ENCODE results near the gene PSMB8.

The PSMB8 gene

DNA sequence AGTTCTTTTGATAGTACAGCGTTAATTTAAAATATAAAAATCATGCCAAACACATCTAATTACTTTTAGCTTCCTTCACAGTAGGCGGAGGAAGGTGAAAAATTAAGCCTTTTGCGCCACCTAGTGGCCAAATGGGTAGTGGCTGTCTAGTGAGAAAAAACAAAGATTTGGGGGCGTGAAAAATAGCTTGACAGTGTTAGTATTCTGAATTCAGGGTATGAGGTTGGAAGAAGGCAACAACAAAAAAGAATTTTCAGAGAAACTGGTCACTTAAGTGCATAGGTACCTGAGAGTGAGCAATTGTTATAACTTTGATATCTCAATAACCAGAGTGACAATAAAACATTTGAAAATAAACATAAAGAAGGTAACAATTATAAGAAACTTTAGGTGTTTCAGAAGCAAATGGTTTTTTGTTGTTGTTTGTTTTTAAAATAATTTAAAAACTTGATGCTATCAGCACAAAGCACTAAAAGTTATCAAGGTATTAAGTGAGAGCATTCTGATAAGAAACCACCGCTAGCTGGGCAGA lies 24.5 kb upstream of the PSMB8 start:
- TF ChIP-seq CTCF (IDR thresholded peaks at IDR 0.05; ENCODE audit: extremely low read depth, insufficient read depth, missing control alignments): peak; percentile 85
- peak; percentile 52 for DNase-seq (ENCODE audit: low spot score)
- in situ Hi-C loops (cut with MboI; ENCODE audit: low pct_unique_long_range_greater_than_20kb, low sequenced_read_pairs, unreplicated experiment): no loop called here

GRCh38 chr6:32867554-32868256 lies 23.9 kb upstream of the PSMB8 start:
- in situ Hi-C loops (cut with MboI; ENCODE audit: low pct_unique_long_range_greater_than_20kb, low sequenced_read_pairs, unreplicated experiment): no loop called here
- no peak for DNase-seq (ENCODE audit: low spot score)
- no peak for TF ChIP-seq CTCF (IDR thresholded peaks at IDR 0.05; ENCODE audit: extremely low read depth, insufficient read depth, missing control alignments)

- no peak for DNase-seq (ENCODE audit: low spot score)
- no peak for TF ChIP-seq CTCF (IDR thresholded peaks at IDR 0.05; ENCODE audit: extremely low read depth, insufficient read depth, missing control alignments)
- in situ Hi-C loops (cut with MboI; ENCODE audit: low pct_unique_long_range_greater_than_20kb, low sequenced_read_pairs, unreplicated experiment): no loop called here
Measured at GRCh38 chr6:32867022-32867477, 23.2 kb upstream of the PSMB8 start.

DNA sequence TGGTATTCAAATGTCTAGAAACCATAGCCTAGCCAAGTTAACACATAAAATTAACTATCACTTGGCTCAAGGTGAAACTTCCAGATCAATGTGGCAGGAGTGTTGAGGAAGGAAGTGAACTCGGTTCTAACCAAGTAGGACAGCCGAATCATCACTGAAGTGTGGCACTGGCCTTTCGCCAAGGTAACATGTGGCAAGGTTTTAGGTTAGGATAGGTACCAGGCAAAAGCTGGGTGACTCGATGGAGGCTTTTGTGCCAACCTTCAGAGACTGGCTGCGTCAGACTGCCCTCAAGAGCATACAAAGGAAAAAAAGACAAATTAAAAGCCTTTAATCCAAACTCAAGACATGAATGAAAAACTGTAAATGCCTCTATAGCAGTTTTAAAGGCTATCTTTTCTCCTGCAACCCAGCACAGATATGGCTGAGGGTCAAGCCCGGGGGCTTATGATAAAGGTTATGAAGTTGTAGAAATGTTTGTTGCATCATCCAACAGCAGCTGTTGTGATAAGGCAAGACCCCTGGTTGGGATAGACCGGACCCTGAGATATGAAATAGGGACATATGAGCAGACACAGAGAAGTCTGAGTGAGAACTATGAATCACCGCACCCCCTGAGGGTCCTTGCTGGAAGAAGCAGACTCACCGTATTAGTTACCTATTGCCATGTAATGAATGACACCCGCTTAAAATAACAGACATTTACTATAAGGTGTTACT lies 22.0 kb upstream of the PSMB8 start:
- no peak for DNase-seq (ENCODE audit: low spot score)
- in situ Hi-C loops (cut with MboI; ENCODE audit: low pct_unique_long_range_greater_than_20kb, low sequenced_read_pairs, unreplicated experiment): no loop called here
- no peak for TF ChIP-seq CTCF (IDR thresholded peaks at IDR 0.05; ENCODE audit: extremely low read depth, insufficient read depth, missing control alignments)

DNA sequence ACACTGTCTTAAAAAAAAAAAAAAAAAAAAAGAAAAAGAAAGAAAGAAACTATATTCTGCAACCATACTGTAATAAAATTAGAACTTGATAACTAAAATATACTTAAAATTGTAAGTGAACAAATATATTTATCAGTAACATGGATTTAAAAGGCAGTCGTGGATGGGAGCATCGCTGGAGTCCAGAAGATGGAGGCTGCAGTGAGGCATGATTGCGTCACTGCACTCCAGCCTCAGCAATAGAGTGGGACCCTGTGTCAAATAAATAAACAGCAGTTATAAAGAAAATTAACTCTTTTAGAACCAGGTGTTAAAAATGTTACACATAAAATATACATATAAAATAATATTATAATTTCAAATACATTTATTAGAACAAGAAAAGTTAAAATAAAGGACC lies 18.9 kb upstream of the PSMB8 start:
- in situ Hi-C loops (cut with MboI; ENCODE audit: low pct_unique_long_range_greater_than_20kb, low sequenced_read_pairs, unreplicated experiment): no loop called here
- DNase-seq (ENCODE audit: low spot score): no peak
- no peak for TF ChIP-seq CTCF (IDR thresholded peaks at IDR 0.05; ENCODE audit: extremely low read depth, insufficient read depth, missing control alignments)

GRCh38 chr6:32860674-32861073 lies 16.8 kb upstream of the PSMB8 start:
- DNase-seq (ENCODE audit: low spot score): no peak
- no peak for TF ChIP-seq CTCF (IDR thresholded peaks at IDR 0.05; ENCODE audit: extremely low read depth, insufficient read depth, missing control alignments)
- in situ Hi-C loops (cut with MboI; ENCODE audit: low pct_unique_long_range_greater_than_20kb, low sequenced_read_pairs, unreplicated experiment): no loop called here

Data from GM13977 (cell line).